Neural cell (in vitro differentiated cells): ENCODE results near the gene CYGB. TPM values are rescaled to one million over a fixed set of nuclear protein-coding genes. Genes with fewer than 3 reads are reported as not detected.

Source experiments
- H2AFZ ChIP-seq: fragments of 200-600, 300-800 bp; sonication (generic), shearing (Covaris generic); 2 replicates; pipeline ENCODE4 v1.6.0; 2014; ENCODE audit warnings: low read depth, mild to moderate bottlenecking, antibody characterized with exemption, low read length, moderate library complexity
- H3F3A ChIP-seq: fragments of 200-600 bp; shearing (Covaris generic); 2 replicates; pipeline ENCODE4 v1.6.1; 2016; ENCODE audit warnings: mild to moderate bottlenecking, moderate library complexity, mixed read lengths, antibody characterized with exemption, low read length; ENCODE audit not compliant: insufficient read depth, poor library complexity, severe bottlenecking
- H3K27ac ChIP-seq: fragments of 200-600, 300-800 bp; sonication (generic), shearing (Covaris generic); 2 replicates; pipeline ENCODE4 v1.5.1; 2014; ENCODE audit warnings: mild to moderate bottlenecking, low read length, moderate library complexity
- H3K27me3 ChIP-seq: fragments of 300-800, 200-600 bp; sonication (generic), shearing (Covaris generic); 2 replicates; pipeline ENCODE4 v1.6.0; 2014; ENCODE audit warnings: mild to moderate bottlenecking, low read depth, low read length, moderate library complexity; ENCODE audit not compliant: insufficient read depth
- H3K36me3 ChIP-seq: fragments of 300-800, 200-600 bp; sonication (generic), shearing (Covaris generic); 2 replicates; pipeline ENCODE4 v1.5.1; 2014; ENCODE audit warnings: mild to moderate bottlenecking, antibody characterized with exemption, low read length, moderate library complexity; ENCODE audit not compliant: insufficient read depth
- H3K4me2 ChIP-seq: fragments of 300-800, 200-600 bp; sonication (generic), shearing (Covaris generic); 2 replicates; pipeline ENCODE4 v1.6.0; 2014; ENCODE audit warnings: mild to moderate bottlenecking, low read length
- H3K4me3 ChIP-seq: fragments of 300-800, 200-600 bp; sonication (generic), shearing (Covaris generic); 2 replicates; pipeline ENCODE4 v1.5.1; 2014; ENCODE audit warnings: mild to moderate bottlenecking, low read length, moderate library complexity
- H3K79me2 ChIP-seq: fragments of 200-600 bp; shearing (Covaris generic); replicated peaks from 2 replicates; pipeline ENCODE4 v1.6.0; 2014; ENCODE audit warnings: mild to moderate bottlenecking, low read length, moderate library complexity; ENCODE audit not compliant: insufficient read depth
- H3K9ac ChIP-seq: fragments of 300-800, 200-600 bp; sonication (generic), shearing (Covaris generic); 2 replicates; pipeline ENCODE4 v1.6.1; 2016; ENCODE audit warnings: mild to moderate bottlenecking, low read length, mixed read lengths
- H3K9me2 ChIP-seq: fragments of 200-600 bp; shearing (Covaris generic); 2 replicates; pipeline ENCODE4 v1.6.1; 2016; ENCODE audit warnings: mild to moderate bottlenecking, low read length, mixed read lengths; ENCODE audit not compliant: insufficient read depth
- H3K9me3 ChIP-seq: fragments of 200-600, 300-800 bp; sonication (generic), shearing (Covaris generic); 2 replicates; pipeline ENCODE4 v1.6.1; 2016; ENCODE audit warnings: mild to moderate bottlenecking, mixed run types, low read length, moderate library complexity, mixed read lengths
- H4K20me1 ChIP-seq: fragments of 200-600 bp; shearing (Covaris generic); 2 replicates; pipeline ENCODE4 v1.6.1; 2016; ENCODE audit warnings: mild to moderate bottlenecking, mixed run types; ENCODE audit not compliant: insufficient read depth
- CTCF ChIP-seq: fragments of 450-650 bp; IDR thresholded peaks from 2 replicates; pipeline ENCODE4 v1.5.1; 2014; ENCODE audit warnings: antibody characterized with exemption, mild to moderate bottlenecking, moderate library complexity; ENCODE audit not compliant: poor library complexity, severe bottlenecking
- EP300 ChIP-seq: fragments of 450-650 bp; conservative IDR thresholded peaks from 2 replicates; pipeline ENCODE4 v1.6.1; 2014; ENCODE audit warnings: antibody characterized with exemption, mild to moderate bottlenecking, moderate library complexity; ENCODE audit not compliant: poor library complexity, severe bottlenecking
- EZH2 ChIP-seq: fragments of 200-600, 300-800 bp; shearing (Covaris generic), sonication (generic); IDR thresholded peaks from 2 replicates; pipeline ENCODE4 v1.6.1; 2014; ENCODE audit warnings: antibody characterized with exemption, low read length, borderline replicate concordance, mild to moderate bottlenecking; ENCODE audit not compliant: insufficient read depth, poor library complexity, severe bottlenecking
- MXI1 ChIP-seq: fragments of 450-650 bp; conservative IDR thresholded peaks from 2 replicates; pipeline ENCODE4 v1.6.1; 2014; ENCODE audit warnings: antibody characterized with exemption, mild to moderate bottlenecking; ENCODE audit not compliant: poor library complexity, severe bottlenecking
- POLR2AphosphoS5 ChIP-seq: IDR thresholded peaks from 2 replicates; pipeline ENCODE4 v1.6.1; 2012
- RAD21 ChIP-seq: fragments of 450-650 bp; conservative IDR thresholded peaks from 2 replicates; pipeline ENCODE4 v1.6.1; 2014; ENCODE audit warnings: antibody characterized with exemption, mild to moderate bottlenecking, moderate library complexity
- SMC3 ChIP-seq: fragments of 450-650 bp; conservative IDR thresholded peaks from 2 replicates; pipeline ENCODE4 v1.6.1; 2014; ENCODE audit warnings: antibody characterized with exemption, mild to moderate bottlenecking, moderate library complexity; ENCODE audit not compliant: poor library complexity
- TAF1 ChIP-seq: IDR thresholded peaks from 2 replicates; pipeline ENCODE4 v1.6.1; 2012; ENCODE audit warnings: low read depth
- polyA plus RNA-seq: library from polyadenylated mRNA; depleted of rRNA; stranded (reverse); fragments of >200 nt; gene quantifications from 2 replicates; pipeline ENCODE4 v1.2.3, GENCODE V29; 2014
- TF ChIP-seq, protein P1 (sequence below): IDR thresholded peaks from 2 replicates; pipeline ENCODE4 v1.6.1; 2012; ENCODE audit warnings: borderline replicate concordance

CYGB gene
- polyA plus RNA-seq, 1 donor from 2014 or later = 12.9 TPM

DNA sequence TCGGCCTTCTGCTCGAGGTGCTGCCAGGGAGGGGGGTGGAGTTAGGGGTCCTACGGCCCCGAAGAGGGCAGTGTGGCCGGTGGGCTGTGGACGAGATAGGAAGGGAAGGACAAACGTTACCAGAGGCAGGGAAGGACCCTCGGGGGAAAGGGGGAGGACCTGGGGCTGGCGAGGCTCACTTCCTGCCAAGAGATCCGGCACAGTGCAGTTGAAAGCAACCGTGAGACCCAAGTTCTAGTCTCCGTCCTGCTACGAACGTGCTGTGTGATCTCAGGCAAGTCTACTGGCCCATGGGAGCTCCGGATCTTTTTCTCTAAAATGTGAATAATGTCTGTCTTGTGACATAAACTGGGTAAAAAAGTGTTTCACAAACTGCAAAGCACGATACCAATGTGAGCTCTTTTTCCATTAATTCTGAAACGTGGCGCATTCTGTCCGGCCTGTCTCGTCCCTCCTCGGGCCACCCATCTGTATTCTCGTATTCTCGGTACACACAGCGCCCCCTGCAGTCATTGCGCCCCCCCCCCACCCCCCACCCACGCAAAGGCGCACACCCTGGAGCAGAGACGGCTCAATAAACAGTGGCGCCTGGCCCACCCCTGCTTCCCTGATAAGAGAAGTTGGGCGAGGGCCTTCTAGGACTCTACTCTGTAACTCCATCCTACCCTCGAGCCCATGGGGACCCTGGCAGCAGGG is 8.8 kb downstream of the CYGB start:
- no peaks in the 10 kb centered on the region for H3K9me2 ChIP-seq
- H3K36me3 ChIP-seq = no peaks in the 10 kb centered on the region
- no peaks in the 10 kb centered on the region for H3K27me3 ChIP-seq
- no peaks in the 10 kb centered on the region for H3K79me2 ChIP-seq
- no peaks in the 10 kb centered on the region for H4K20me1 ChIP-seq
- no peak overlapping the region for H3K9ac ChIP-seq
- TF ChIP-seq RAD21 (no peak), EP300 (no peak), SMC3 (no peak), POLR2AphosphoS5 (no peak), EZH2 (no peak), CTCF (no peak)
- no peak overlapping the region for H3K27ac ChIP-seq
- H2AFZ ChIP-seq = no peak overlapping the region
- H3K9me3 ChIP-seq = no peaks in the 10 kb centered on the region
- no peak overlapping the region for H3K4me2 ChIP-seq
- no peak overlapping the region for H3K4me3 ChIP-seq
- no peaks in the 10 kb centered on the region for H3F3A ChIP-seq

GRCh38 chr17:76528156-76528527 is 9.4 kb downstream of the CYGB start:
- Histone ChIP-seq H3K4me3 (no peak overlapping the region), H3K4me2 (no peak overlapping the region), H3K27ac (no peak overlapping the region), H3K79me2 (no peaks in the 10 kb centered on the region), H3F3A (no peaks in the 10 kb centered on the region), H3K9me3 (no peaks in the 10 kb centered on the region), H3K36me3 (no peaks in the 10 kb centered on the region), H3K27me3 (no peaks in the 10 kb centered on the region), H3K9me2 (no peaks in the 10 kb centered on the region), H3K9ac (no peak overlapping the region), H2AFZ (no peak overlapping the region), H4K20me1 (no peaks in the 10 kb centered on the region)
- TF ChIP-seq POLR2AphosphoS5 (no peak), EZH2 (no peak), SMC3 (no peak), TAF1 (no peak), MXI1 (no peak), CTCF (no peak), EP300 (no peak), RAD21 (no peak)
- TF ChIP-seq, protein P1, sequence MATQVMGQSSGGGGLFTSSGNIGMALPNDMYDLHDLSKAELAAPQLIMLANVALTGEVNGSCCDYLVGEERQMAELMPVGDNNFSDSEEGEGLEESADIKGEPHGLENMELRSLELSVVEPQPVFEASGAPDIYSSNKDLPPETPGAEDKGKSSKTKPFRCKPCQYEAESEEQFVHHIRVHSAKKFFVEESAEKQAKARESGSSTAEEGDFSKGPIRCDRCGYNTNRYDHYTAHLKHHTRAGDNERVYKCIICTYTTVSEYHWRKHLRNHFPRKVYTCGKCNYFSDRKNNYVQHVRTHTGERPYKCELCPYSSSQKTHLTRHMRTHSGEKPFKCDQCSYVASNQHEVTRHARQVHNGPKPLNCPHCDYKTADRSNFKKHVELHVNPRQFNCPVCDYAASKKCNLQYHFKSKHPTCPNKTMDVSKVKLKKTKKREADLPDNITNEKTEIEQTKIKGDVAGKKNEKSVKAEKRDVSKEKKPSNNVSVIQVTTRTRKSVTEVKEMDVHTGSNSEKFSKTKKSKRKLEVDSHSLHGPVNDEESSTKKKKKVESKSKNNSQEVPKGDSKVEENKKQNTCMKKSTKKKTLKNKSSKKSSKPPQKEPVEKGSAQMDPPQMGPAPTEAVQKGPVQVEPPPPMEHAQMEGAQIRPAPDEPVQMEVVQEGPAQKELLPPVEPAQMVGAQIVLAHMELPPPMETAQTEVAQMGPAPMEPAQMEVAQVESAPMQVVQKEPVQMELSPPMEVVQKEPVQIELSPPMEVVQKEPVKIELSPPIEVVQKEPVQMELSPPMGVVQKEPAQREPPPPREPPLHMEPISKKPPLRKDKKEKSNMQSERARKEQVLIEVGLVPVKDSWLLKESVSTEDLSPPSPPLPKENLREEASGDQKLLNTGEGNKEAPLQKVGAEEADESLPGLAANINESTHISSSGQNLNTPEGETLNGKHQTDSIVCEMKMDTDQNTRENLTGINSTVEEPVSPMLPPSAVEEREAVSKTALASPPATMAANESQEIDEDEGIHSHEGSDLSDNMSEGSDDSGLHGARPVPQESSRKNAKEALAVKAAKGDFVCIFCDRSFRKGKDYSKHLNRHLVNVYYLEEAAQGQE = no peak
